ENCODE results near the gene LTBP4. TPM values are rescaled to one million over a fixed set of nuclear protein-coding genes. Genes with fewer than 3 reads are reported as not detected.
A peak's percentile ranks its signal among the peaks of the same experiment; 100 is the strongest.
"Not testable (repeated sequence)": the region's sequence is repeated elsewhere in the genome, so short reads cannot be mapped to it uniquely, and the experiment has no call there.

The LTBP4 gene
- 7.1 and 7.3 TPM in 2 replicates for total RNA-seq (2014; rRNA removed; shearing (Covaris generic))

GRCh38 chr19:40601134-40601974, at the start of gene LTBP4:
LTBP4 (plus strand) TSS chr19:40601369; CDS start chr19:40601388, 19 bp downstream.
- DNase-seq (ENCODE audit: low read depth), result no peak

- DNase-seq (ENCODE audit: low read depth), result no peak
Observed at GRCh38 chr19:40552848-40553247, 48.3 kb upstream of the LTBP4 start.

GRCh38 chr19:40553885-40554857, 47.0 kb upstream of the LTBP4 start:
- no peak for DNase-seq (ENCODE audit: low read depth)

- DNase-seq (ENCODE audit: low read depth), result no peak
Observed at GRCh38 chr19:40555978-40556689, 45.0 kb upstream of the LTBP4 start.

GRCh38 chr19:40556953-40557530, 44.1 kb upstream of the LTBP4 start:
- DNase-seq (ENCODE audit: low read depth), result no peak

GRCh38 chr19:40559394-40559793, 41.8 kb upstream of the LTBP4 start:
- no peak for DNase-seq (ENCODE audit: low read depth)

GRCh38 chr19:40560092-40560507, 41.1 kb upstream of the LTBP4 start:
- DNase-seq (ENCODE audit: low read depth), result no peak

- DNase-seq (ENCODE audit: low read depth), result no peak
Observed at GRCh38 chr19:40561947-40562346, 39.2 kb upstream of the LTBP4 start.

- not testable (repeated sequence) for DNase-seq (ENCODE audit: low read depth)
Observed at GRCh38 chr19:40564535-40564934, 36.6 kb upstream of the LTBP4 start.

- no peak for DNase-seq (ENCODE audit: low read depth)
Observed at GRCh38 chr19:40565355-40565754, 35.8 kb upstream of the LTBP4 start.

- DNase-seq (ENCODE audit: low read depth), result no peak
Observed at GRCh38 chr19:40565910-40566495, 35.2 kb upstream of the LTBP4 start.

- DNase-seq (ENCODE audit: low read depth), result no peak
Observed at GRCh38 chr19:40567040-40567749, 34.0 kb upstream of the LTBP4 start.

GRCh38 chr19:40567750-40568494, 33.2 kb upstream of the LTBP4 start:
- DNase-seq (ENCODE audit: low read depth), result no peak

- peak; percentile 99 for DNase-seq (ENCODE audit: low read depth)
Observed at GRCh38 chr19:40570313-40571004, 30.7 kb upstream of the LTBP4 start.

- DNase-seq (ENCODE audit: low read depth), result no peak
Observed at GRCh38 chr19:40571005-40571318, 30.2 kb upstream of the LTBP4 start.

GRCh38 chr19:40571831-40572495, 29.2 kb upstream of the LTBP4 start:
- DNase-seq (ENCODE audit: low read depth), result no peak

- no peak for DNase-seq (ENCODE audit: low read depth)
Observed at GRCh38 chr19:40575326-40575725, 25.8 kb upstream of the LTBP4 start.

GRCh38 chr19:40576151-40576584, 25.0 kb upstream of the LTBP4 start:
- no peak for DNase-seq (ENCODE audit: low read depth)

Data from M059J (cell line).